Breast epithelium (tissue), 3 donors: ENCODE data around the gene PLVAP.

Source experiments
- CTCF ChIP-seq, 3 donors: fragments of 450-650 bp; IDR thresholded peaks; one replicate each; pipeline ENCODE4 v1.5.1; 2016 to 2017; ENCODE audit warnings: antibody characterized with exemption in 3 of 3, mild to moderate bottlenecking in 3 of 3, moderate library complexity in 3 of 3
- POLR2A ChIP-seq: fragments of 450-650 bp; IDR thresholded peaks from one replicate; pipeline ENCODE4 v1.6.1; 2016; ENCODE audit warnings: antibody characterized with exemption, mild to moderate bottlenecking, moderate library complexity
- POLR2AphosphoS5 ChIP-seq, 3 donors: sonication (generic); formaldehyde crosslinking; IDR thresholded peaks; one replicate each; pipeline ENCODE4 v1.6.1; 2017; ENCODE audit warnings: antibody characterized with exemption in 3 of 3

- TF ChIP-seq POLR2A (no peak), CTCF (IDR thresholded peaks at IDR 0.05) (no peak), POLR2AphosphoS5 (IDR thresholded peaks at IDR 0.05) (no peak)
These were observed 11.8 kb downstream of the PLVAP start for GRCh38 chr19:17365361-17365760.
